Muscle of leg (tissue), 11 donors: ENCODE results near the gene ARHGAP24. TPM values are rescaled to one million over a fixed set of nuclear protein-coding genes. Genes with fewer than 3 reads are reported as not detected.
A peak's percentile ranks its signal among the peaks of the same experiment; 100 is the strongest.
"Not testable (repeated sequence)": the region's sequence is repeated elsewhere in the genome, so short reads cannot be mapped to it uniquely, and the experiment has no call there.

Experiments
- DNase-seq: peaks from one replicate; pipeline ENCODE4 v3.0.0; 2013
- H3K27ac ChIP-seq: one replicate; pipeline ENCODE4 v1.5.1; 2013; ENCODE audit warnings: mild to moderate bottlenecking, low read length, control low read depth
- H3K27me3 ChIP-seq: one replicate; pipeline ENCODE4 v1.6.1; 2013; ENCODE audit warnings: low read length; ENCODE audit not compliant: control insufficient read depth, insufficient read depth
- H3K36me3 ChIP-seq: one replicate; pipeline ENCODE4 v1.6.1; 2013; ENCODE audit warnings: low read length; ENCODE audit not compliant: control insufficient read depth, insufficient read depth
- H3K4me1 ChIP-seq: one replicate; pipeline ENCODE4 v1.6.1; 2013; ENCODE audit warnings: low read length; ENCODE audit not compliant: control insufficient read depth, insufficient read depth
- H3K4me3 ChIP-seq: one replicate; pipeline ENCODE4 v1.5.1; 2013; ENCODE audit warnings: low read length, control low read depth
- H3K9me3 ChIP-seq: replicated peaks from 2 replicates; pipeline ENCODE4 v1.6.1; 2013; ENCODE audit warnings: low read depth, low read length; ENCODE audit not compliant: control insufficient read depth
- WGBS: methylation state at CpG from one replicate; pipeline ENCODE4 v1.1.5; 2013; ENCODE audit warnings: missing lambda C conversion rate; ENCODE audit not compliant: insufficient coverage; 5-methylcytosine and 5-hydroxymethylcytosine counted together
- polyA plus RNA-seq, 8 donors: library from polyadenylated mRNA; unstranded; fragments of 120-200 nt; gene quantifications; one replicate each; pipeline versions ENCODE4 v1.2.1 to v1.2.3, GENCODE V29; 2013; ENCODE audit warnings: inconsistent platforms in 1 of 8, low replicate concordance in 1 of 8; ENCODE audit not compliant: insufficient read length in 8 of 8, insufficient read depth in 1 of 8
- total RNA-seq: library from RNA; stranded (reverse); fragments of 120-200 nt; gene quantifications from one replicate; pipeline ENCODE4 v1.2.4, GENCODE V29; 2013

The ARHGAP24 gene
- total and polyA plus RNA-seq, 9 donors = 39.8 to 66.1 (median 48.9) TPM

DNA sequence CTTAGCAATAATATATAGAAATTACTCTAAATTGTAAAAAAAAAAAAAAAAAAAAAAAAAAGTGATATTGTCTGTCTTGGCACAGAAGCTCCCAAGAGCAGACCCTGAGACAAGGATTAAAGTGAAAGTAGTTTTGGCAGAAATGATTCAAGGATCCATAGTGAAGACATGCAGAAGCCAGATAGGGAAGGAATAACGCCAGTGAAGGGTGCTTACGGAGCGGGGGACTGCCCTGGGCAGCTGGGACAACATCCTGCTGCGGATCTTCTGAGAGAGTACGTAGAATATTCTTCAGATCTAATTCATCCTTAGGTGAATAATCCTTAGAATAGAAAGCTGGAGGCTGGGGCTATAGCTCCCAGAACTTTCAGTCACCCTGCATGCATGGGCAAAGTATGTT, 39.8 kb downstream of the ARHGAP24 start:
- no CpG with 5 or more reads among the region's 5 CpGs for WGBS
- no peaks in the 10 kb centered on the region for H3K9me3 ChIP-seq

DNA sequence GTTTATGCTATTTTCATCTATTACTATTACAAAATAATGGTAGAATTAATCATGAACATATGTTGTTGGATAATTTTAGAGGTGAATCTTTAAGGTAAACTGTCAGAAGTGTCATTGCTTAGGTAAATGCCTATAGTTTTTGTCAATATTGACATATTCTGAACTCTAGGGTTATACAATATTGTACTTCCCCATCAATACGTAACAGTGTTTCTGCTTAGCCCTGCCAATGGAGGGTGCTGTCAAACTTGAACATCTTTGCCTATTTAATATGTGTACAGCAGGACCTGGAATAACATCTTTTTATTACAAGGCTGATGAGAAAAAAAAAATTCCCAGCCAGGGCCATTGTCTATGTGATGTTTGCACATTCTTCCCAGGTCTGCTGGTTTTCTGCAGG, 40.8 kb downstream of the ARHGAP24 start:
- no peak overlapping the region for H3K27ac ChIP-seq
- peaks cover 3% of the 10 kb centered on the region for H3K4me1 ChIP-seq
- H3K4me3 ChIP-seq = no peak overlapping the region
- DNase-seq = no peak
- H3K9me3 ChIP-seq = no peaks in the 10 kb centered on the region
- no peaks in the 10 kb centered on the region for H3K27me3 ChIP-seq
- WGBS = no CpG with 5 or more reads among the region's 1 CpG
- H3K36me3 ChIP-seq = no peaks in the 10 kb centered on the region

More for the DNA sequence above, 39.8 kb downstream of the ARHGAP24 start:
- Histone ChIP-seq H3K36me3 (no peaks in the 10 kb centered on the region), H3K4me1 (peaks cover 3% of the 10 kb centered on the region), H3K27me3 (no peaks in the 10 kb centered on the region), H3K27ac (no peak overlapping the region), H3K4me3 (no peak overlapping the region)
- no peak for DNase-seq

GRCh38 chr4:85518526-85518925, 43.6 kb downstream of the ARHGAP24 start:
- H3K36me3 ChIP-seq, DNase-seq, H3K27me3 ChIP-seq, H3K4me3 ChIP-seq, H3K27ac ChIP-seq, H3K9me3 ChIP-seq, H3K4me1 ChIP-seq: not testable (repeated sequence)
- WGBS = no CpG with 5 or more reads among the region's 3 CpGs

DNA sequence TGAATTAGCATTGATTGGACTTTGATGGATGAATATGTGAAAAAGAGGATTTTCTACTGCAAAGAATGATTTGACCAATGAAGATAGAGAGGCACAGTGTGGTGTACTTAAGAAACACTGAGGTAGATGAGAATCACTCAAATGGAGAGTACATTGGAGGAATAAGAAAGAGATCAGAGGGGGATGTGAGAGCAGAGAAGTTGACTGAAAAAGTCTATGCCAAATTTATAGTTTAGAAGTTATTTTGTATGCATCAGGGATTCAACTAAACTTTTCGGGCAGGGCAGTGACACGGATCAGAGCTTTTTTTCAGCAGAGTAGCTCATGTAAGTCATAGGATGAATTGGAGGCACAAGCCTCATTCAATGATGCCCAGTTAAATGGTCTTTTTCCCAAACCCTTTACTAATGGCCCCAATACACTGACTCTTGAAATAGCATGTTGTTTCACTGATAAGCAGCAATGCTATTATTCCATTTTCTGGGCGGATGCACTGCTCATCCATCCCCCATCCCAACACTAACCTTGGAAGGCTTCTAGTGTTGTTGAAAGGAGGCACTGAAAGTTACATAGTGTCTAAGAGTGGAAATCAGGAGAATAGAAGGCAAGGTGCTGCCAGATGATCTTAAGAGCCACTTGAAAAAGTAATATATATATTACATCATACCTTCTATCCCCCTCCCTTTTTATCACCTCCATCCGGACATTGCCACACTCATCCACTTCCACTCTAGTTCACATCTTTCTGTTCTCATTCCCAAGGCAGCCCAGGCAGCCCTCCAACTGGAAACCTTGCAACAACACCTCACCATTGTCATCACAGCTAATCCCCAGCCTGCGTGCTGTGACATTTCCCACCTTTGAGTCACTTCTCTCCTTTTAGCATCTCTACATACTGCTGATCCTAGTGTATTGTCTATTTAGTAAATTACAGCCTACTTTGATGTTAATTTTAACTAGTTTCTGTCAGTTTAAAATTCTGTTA, 46.1 kb downstream of the ARHGAP24 start:
- Histone ChIP-seq H3K27me3 (no peaks in the 10 kb centered on the region), H3K4me1 (no peaks in the 10 kb centered on the region), H3K36me3 (no peaks in the 10 kb centered on the region), H3K27ac (no peak overlapping the region), H3K9me3 (no peaks in the 10 kb centered on the region), H3K4me3 (no peak overlapping the region)
- DNase-seq = no peak
- 85% methylated on average over 2 of the region's 5 CpGs for WGBS

- Histone ChIP-seq H3K9me3 (no peaks in the 10 kb centered on the region), H3K36me3 (no peaks in the 10 kb centered on the region), H3K4me1 (no peaks in the 10 kb centered on the region), H3K27me3 (no peaks in the 10 kb centered on the region), H3K4me3 (no peak overlapping the region), H3K27ac (no peak overlapping the region)
- no peak for DNase-seq
Measured at GRCh38 chr4:85522277-85522676, 47.3 kb downstream of the ARHGAP24 start.

DNA sequence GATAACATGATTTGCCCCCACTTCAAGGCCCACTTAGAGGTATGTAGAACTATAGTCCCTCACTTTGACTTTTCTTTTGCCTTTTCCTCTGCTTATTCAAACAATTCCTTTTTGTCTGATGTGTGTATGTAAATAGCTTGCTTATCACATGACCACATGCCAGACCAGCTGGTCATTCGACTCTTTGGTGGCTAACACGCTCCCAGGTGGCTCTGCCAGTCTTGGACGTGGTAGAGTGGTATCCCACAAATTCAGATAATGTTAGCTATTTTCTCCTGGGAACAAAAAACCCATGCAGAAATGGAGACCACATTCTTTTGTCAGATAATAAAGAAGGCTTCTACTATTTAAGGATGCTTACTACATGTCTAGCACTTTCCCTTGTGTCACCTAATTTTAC, 47.9 kb downstream of the ARHGAP24 start:
- H3K4me3 ChIP-seq = no peak overlapping the region
- no peaks in the 10 kb centered on the region for H3K36me3 ChIP-seq
- no peaks in the 10 kb centered on the region for H3K9me3 ChIP-seq
- no peaks in the 10 kb centered on the region for H3K4me1 ChIP-seq
- no peaks in the 10 kb centered on the region for H3K27me3 ChIP-seq
- H3K27ac ChIP-seq = no peak overlapping the region
- no CpG with 5 or more reads among the region's 3 CpGs for WGBS
- DNase-seq = peak; percentile 20

GRCh38 chr4:85527815-85528214, 52.9 kb downstream of the ARHGAP24 start:
- no peaks in the 10 kb centered on the region for H3K36me3 ChIP-seq
- H3K27me3 ChIP-seq = no peaks in the 10 kb centered on the region
- H3K4me1 ChIP-seq = no peaks in the 10 kb centered on the region
- WGBS = no CpG with 5 or more reads among the region's 2 CpGs
- H3K9me3 ChIP-seq = no peaks in the 10 kb centered on the region
- no peak overlapping the region for H3K27ac ChIP-seq
- no peak for DNase-seq
- H3K4me3 ChIP-seq = no peak overlapping the region

- no peaks in the 10 kb centered on the region for H3K27me3 ChIP-seq
- H3K36me3 ChIP-seq = no peaks in the 10 kb centered on the region
- no peak overlapping the region for H3K27ac ChIP-seq
- no peak overlapping the region for H3K4me3 ChIP-seq
- no peaks in the 10 kb centered on the region for H3K4me1 ChIP-seq
- no CpG with 5 or more reads among the region's 1 CpG for WGBS
- no peaks in the 10 kb centered on the region for H3K9me3 ChIP-seq
- no peak for DNase-seq
Measured at GRCh38 chr4:85531560-85532341, 56.8 kb downstream of the ARHGAP24 start.

DNA sequence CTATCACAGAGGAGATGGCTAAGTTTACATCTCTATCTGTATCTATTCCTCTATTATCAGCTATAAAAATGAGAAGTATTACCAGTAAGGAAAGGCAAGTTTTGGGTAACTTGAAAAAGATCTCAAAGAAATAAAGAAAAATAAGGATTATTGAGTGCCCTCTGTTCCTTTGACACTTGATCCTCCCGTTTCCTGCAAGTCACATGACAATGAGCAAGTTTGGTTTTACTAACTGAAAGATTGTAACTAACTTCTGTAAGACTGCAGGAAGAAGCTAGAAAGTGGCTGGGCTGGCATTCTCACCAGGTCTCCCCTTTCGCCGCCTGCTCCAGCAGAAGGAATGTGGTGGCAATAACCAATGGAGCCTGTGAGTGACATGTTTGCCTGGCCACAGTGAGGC, 59.2 kb downstream of the ARHGAP24 start:
- Histone ChIP-seq H3K9me3 (no peaks in the 10 kb centered on the region), H3K27ac (no peak overlapping the region), H3K27me3 (no peaks in the 10 kb centered on the region), H3K36me3 (no peaks in the 10 kb centered on the region), H3K4me1 (no peaks in the 10 kb centered on the region), H3K4me3 (no peak overlapping the region)
- DNase-seq = no peak
- WGBS = 87% methylated on average over 3 of the region's 3 CpGs

GRCh38 chr4:85543832-85544231, 68.9 kb downstream of the ARHGAP24 start:
- no peaks in the 10 kb centered on the region for H3K36me3 ChIP-seq
- no CpG with 5 or more reads among the region's 1 CpG for WGBS
- no peak for DNase-seq
- no peaks in the 10 kb centered on the region for H3K4me1 ChIP-seq
- no peak overlapping the region for H3K4me3 ChIP-seq
- H3K27me3 ChIP-seq = no peaks in the 10 kb centered on the region
- no peaks in the 10 kb centered on the region for H3K9me3 ChIP-seq
- no peak overlapping the region for H3K27ac ChIP-seq
